Liver (tissue), 9 donors: ENCODE results near the gene HIP1R. TPM values are rescaled to one million over a fixed set of nuclear protein-coding genes. Genes with fewer than 3 reads are reported as not detected.

Experiments
- DNase-seq: peaks from one replicate; pipeline ENCODE4 v3.0.0-alpha.2; 2017; ENCODE audit warnings: low spot score
- H3K27ac ChIP-seq, 2 donors: one replicate each; pipeline ENCODE4 v1.7.0; 2013; ENCODE audit warnings: inconsistent platforms in 2 of 2, low read length in 2 of 2, control low read depth in 1 of 2, low read depth in 1 of 2, mild to moderate bottlenecking in 1 of 2
- H3K27me3 ChIP-seq, 4 donors: one replicate each; pipeline versions ENCODE4 v1.6.1 to v1.7.0; 2013; ENCODE audit warnings: low read length in 3 of 4, inconsistent platforms in 1 of 4, mild to moderate bottlenecking in 1 of 4, moderate library complexity in 1 of 4; ENCODE audit not compliant: control insufficient read depth in 4 of 4, insufficient read depth in 4 of 4
- H3K36me3 ChIP-seq, 4 donors: one replicate each; pipeline versions ENCODE4 v1.6.1 to v1.7.0; 2013; ENCODE audit warnings: low read length in 3 of 4, mild to moderate bottlenecking in 3 of 4, low read depth in 1 of 4, moderate library complexity in 1 of 4; ENCODE audit not compliant: control insufficient read depth in 4 of 4, insufficient read depth in 3 of 4
- H3K4me1 ChIP-seq, 4 donors: one replicate each; pipeline versions ENCODE4 v1.6.1 to v1.7.0; 2013; ENCODE audit warnings: low read length in 3 of 4, mild to moderate bottlenecking in 3 of 4, moderate library complexity in 1 of 4; ENCODE audit not compliant: control insufficient read depth in 4 of 4, insufficient read depth in 4 of 4
- H3K4me3 ChIP-seq, 3 donors: one replicate each; pipeline versions ENCODE4 v1.6.1 to v1.7.0; 2013; ENCODE audit warnings: low read length in 3 of 3, control low read depth in 1 of 3, low read depth in 1 of 3, mild to moderate bottlenecking in 1 of 3
- H3K9ac ChIP-seq, 2 donors: one replicate each; pipeline ENCODE4 v1.7.0; 2013; ENCODE audit warnings: low read length in 2 of 2, mild to moderate bottlenecking in 2 of 2, moderate library complexity in 2 of 2, control low read depth in 1 of 2, low read depth in 1 of 2
- H3K9me3 ChIP-seq, 4 donors: one replicate each; pipeline versions ENCODE4 v1.6.1 to v1.7.0; 2013; ENCODE audit warnings: low read length in 3 of 4; ENCODE audit not compliant: control insufficient read depth in 4 of 4
- EGR1 ChIP-seq, 2 donors: IDR thresholded peaks; 2 replicates each; pipeline ENCODE4 v1.6.1; 2016 to 2018; ENCODE audit warnings: antibody characterized with exemption in 2 of 2, low read depth in 2 of 2
- FOXA1 ChIP-seq: IDR thresholded peaks from 2 replicates; pipeline ENCODE4 v1.6.1; 2016; ENCODE audit warnings: antibody characterized with exemption
- GABPA ChIP-seq, 2 donors: IDR thresholded peaks in 1 of 2; conservative IDR thresholded peaks in 1 of 2; 2 replicates each; pipeline ENCODE4 v1.6.1; 2016; ENCODE audit warnings: antibody characterized with exemption in 2 of 2, mild to moderate bottlenecking in 1 of 2, moderate library complexity in 1 of 2
- HNF4A ChIP-seq, 2 donors: conservative IDR thresholded peaks; 2 replicates each; pipeline ENCODE4 v1.6.1; 2016; ENCODE audit warnings: antibody characterized with exemption in 2 of 2, mild to moderate bottlenecking in 2 of 2
- JUND ChIP-seq, 2 donors: IDR thresholded peaks; 2 replicates each; pipeline ENCODE4 v1.6.1; 2016; ENCODE audit warnings: antibody characterized with exemption in 2 of 2
- NR2F2 ChIP-seq: IDR thresholded peaks from 2 replicates; pipeline ENCODE4 v1.6.1; 2016; ENCODE audit warnings: antibody characterized with exemption
- RAD21 ChIP-seq, 2 donors: IDR thresholded peaks; 2 replicates each; pipeline ENCODE4 v1.6.1; 2016; ENCODE audit warnings: antibody characterized with exemption in 2 of 2, mild to moderate bottlenecking in 2 of 2
- RXRA ChIP-seq, 2 donors: IDR thresholded peaks; 2 replicates each; pipeline ENCODE4 v1.6.1; 2017 to 2018; ENCODE audit warnings: antibody characterized with exemption in 2 of 2, mild to moderate bottlenecking in 1 of 2
- SP1 ChIP-seq: IDR thresholded peaks from 2 replicates; pipeline ENCODE4 v1.6.1; 2018; ENCODE audit warnings: antibody characterized with exemption, mild to moderate bottlenecking
- TAF1 ChIP-seq: conservative IDR thresholded peaks from 2 replicates; pipeline ENCODE4 v1.6.1; 2016; ENCODE audit warnings: antibody characterized with exemption, mild to moderate bottlenecking
- YY1 ChIP-seq: IDR thresholded peaks from 2 replicates; pipeline ENCODE4 v1.6.1; 2016; ENCODE audit warnings: antibody characterized with exemption, mild to moderate bottlenecking
- WGBS: extraction: QIAGEN DNeasy Blood & Tissue Kit; methylation state at CpG from one replicate; pipeline ENCODE4 v1.1.7; 2013; 5-methylcytosine and 5-hydroxymethylcytosine counted together
- polyA plus RNA-seq, 2 donors: library from polyadenylated mRNA; stranded (reverse) in 1 of 2; unstranded in 1 of 2; fragments of 200-250 nt in 1 of 2; fragments of >200 nt in 1 of 2; fragmentation: Nextera tagmentation in 1 of 2; extraction: Ambion mirVana in 1 of 2; gene quantifications; one replicate each; pipeline versions ENCODE4 v1.2.1 to v1.2.3, GENCODE V29; 2013 to 2015
- total RNA-seq, 2 donors: library from RNA; depleted of rRNA; stranded (reverse); fragments of >200 nt; gene quantifications; one replicate each; pipeline ENCODE4 v1.2.3, GENCODE V29; 2014
- TF ChIP-seq, protein P1 (sequence below): IDR thresholded peaks from 2 replicates; pipeline ENCODE4 v1.6.1; 2016; ENCODE audit warnings: antibody characterized with exemption
- TF ChIP-seq, protein P2 (sequence below): IDR thresholded peaks from 2 replicates; pipeline ENCODE4 v1.6.1; 2016; ENCODE audit warnings: antibody characterized with exemption
- TF ChIP-seq, protein P3 (sequence below): IDR thresholded peaks from 2 replicates; pipeline ENCODE4 v1.6.1; 2016; ENCODE audit warnings: antibody characterized with exemption
- donor health status: healthy.
- donor health status: healthy.
- donor health status: healthy.
- donor health status: healthy.
- donor health status: healthy.

Gene HIP1R
- total and polyA plus RNA-seq, 4 donors, result 12.4 to 52.5 (median 17.0) TPM

DNA sequence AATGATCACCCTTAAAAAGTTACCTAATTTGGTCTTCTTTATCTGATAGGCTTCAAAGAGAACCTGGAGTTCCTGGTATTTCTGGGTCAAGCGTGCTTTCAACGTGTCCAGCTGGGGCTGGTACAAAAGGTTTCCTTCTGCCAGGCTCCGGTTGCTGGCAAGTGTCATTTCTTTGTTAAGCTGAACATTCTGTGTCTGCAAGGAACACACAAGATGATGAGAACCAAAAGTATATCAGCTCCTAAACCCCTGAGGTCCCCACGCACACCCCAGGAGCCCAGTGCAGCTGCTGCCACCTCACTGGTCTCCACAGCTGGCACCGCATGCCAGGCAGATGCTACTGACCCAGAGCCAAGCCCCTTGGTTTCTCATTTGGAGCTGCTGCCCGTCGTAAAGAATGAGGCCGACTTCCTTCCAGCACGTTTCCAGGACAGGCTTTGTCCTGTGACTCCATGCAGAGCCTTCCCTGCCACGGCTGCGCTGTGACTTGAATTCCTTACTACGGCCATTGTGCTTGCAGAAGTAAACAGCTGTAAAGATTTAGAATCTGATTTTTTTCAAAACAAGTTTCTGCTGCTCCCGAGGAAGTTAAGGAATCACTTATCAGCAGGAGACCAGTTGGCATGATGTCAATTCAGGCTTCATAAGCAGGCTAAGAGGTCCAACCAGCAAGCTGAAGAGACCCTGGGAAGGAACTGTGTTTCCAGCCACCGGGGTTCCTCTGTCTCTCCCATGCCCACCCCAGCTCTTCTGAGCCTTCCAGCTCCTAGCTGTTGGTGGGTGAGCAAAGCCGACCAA lies 35.8 kb downstream of the HIP1R start:
- H3K9me3 ChIP-seq, result no peaks in the 10 kb centered on the region
- no peaks in the 10 kb centered on the region for H3K27me3 ChIP-seq
- H3K4me3 ChIP-seq, result no peak overlapping the region
- peaks cover 0 to 15% (median 4%) of the 10 kb centered on the region in 4 donors for H3K36me3 ChIP-seq
- no peak for DNase-seq
- H3K9ac ChIP-seq, result peak overlapping the region in 1 of 2 donors; percentile 75
- TF ChIP-seq NR2F2, result no peak
- peak; percentile 43 to 50 for TF ChIP-seq HNF4A (conservative IDR thresholded peaks at IDR 0.05)
- peak; percentile 66 to 77 for TF ChIP-seq RXRA (IDR thresholded peaks at IDR 0.05)
- peak; percentile 43 for TF ChIP-seq SP1
- peak overlapping the region; percentile 24 to 71 for H3K27ac ChIP-seq
- WGBS, result 40% methylated on average over 15 of the region's 15 CpGs
- peaks cover 18 to 78% (median 69%) of the 10 kb centered on the region in 4 donors for H3K4me1 ChIP-seq

DNA sequence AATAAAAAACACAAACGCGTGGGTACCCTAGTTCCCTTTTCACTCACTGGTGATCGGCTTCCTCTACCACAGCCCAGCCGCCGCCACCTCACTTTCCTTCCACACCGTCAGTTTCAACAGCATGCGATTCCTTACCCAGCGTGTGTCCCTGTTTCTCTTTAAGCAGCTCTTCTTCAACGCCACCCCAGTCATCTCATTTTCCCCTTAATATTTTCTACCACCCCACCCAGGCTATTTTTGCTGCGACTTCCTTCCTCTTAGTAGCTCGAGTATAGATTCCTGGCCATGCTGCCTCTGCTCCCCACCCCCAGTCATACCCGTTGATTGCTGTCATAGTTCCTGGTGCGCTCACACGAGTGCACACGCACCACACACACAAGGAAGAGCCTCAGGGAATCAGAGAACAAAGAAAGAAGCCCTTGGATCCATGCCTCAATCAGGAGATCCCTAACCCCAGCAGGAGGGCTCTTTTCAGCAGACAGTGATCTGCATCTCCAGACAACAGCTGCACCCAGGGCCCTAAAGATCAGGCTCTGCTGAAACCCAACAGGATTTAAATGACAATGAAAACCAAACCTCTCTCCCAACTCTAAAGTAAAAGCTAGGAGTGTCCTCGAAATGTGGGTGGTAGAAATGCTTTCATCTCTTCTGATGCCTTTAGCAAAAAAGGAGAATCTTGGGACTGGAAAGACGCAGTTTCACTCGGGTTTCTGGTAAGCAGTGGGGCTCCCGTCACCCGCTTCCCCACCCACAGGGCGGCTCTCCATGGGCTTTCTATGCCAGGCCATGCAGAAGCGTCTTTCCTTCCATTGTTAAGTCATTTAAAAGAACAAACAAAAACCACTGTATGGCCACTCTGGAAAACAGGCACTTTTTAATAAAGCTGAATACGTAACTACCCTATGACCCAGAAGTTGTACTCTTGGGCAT lies 36.9 kb downstream of the HIP1R start:
- no peaks in the 10 kb centered on the region for H3K9me3 ChIP-seq
- peaks cover 15 to 70% (median 63%) of the 10 kb centered on the region in 4 donors for H3K4me1 ChIP-seq
- no peak for DNase-seq
- peak overlapping the region; percentile 41 to 75 for H3K9ac ChIP-seq
- H3K36me3 ChIP-seq, result peaks cover 0 to 15% (median 3%) of the 10 kb centered on the region in 4 donors
- TF ChIP-seq, protein P1, sequence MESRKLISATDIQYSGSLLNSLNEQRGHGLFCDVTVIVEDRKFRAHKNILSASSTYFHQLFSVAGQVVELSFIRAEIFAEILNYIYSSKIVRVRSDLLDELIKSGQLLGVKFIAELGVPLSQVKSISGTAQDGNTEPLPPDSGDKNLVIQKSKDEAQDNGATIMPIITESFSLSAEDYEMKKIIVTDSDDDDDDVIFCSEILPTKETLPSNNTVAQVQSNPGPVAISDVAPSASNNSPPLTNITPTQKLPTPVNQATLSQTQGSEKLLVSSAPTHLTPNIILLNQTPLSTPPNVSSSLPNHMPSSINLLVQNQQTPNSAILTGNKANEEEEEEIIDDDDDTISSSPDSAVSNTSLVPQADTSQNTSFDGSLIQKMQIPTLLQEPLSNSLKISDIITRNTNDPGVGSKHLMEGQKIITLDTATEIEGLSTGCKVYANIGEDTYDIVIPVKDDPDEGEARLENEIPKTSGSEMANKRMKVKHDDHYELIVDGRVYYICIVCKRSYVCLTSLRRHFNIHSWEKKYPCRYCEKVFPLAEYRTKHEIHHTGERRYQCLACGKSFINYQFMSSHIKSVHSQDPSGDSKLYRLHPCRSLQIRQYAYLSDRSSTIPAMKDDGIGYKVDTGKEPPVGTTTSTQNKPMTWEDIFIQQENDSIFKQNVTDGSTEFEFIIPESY, result no peak
- TF ChIP-seq RXRA (IDR thresholded peaks at IDR 0.05) (no peak), FOXA1 (no peak), GABPA (IDR thresholded peaks at IDR 0.05 in 1 of 2, conservative IDR thresholded peaks at IDR 0.05 in 1 of 2) (no peak), NR2F2 (no peak), JUND (IDR thresholded peaks at IDR 0.05) (no peak), EGR1 (IDR thresholded peaks at IDR 0.05; ENCODE audit: low read depth in 2 of 2) (no peak), HNF4A (conservative IDR thresholded peaks at IDR 0.05) (no peak), YY1 (peak; percentile 19), TAF1 (no peak), RAD21 (IDR thresholded peaks at IDR 0.05) (peak in 1 of 2 donors; percentile 8)
- TF ChIP-seq, protein P2, sequence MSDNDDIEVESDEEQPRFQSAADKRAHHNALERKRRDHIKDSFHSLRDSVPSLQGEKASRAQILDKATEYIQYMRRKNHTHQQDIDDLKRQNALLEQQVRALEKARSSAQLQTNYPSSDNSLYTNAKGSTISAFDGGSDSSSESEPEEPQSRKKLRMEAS, result peak; percentile 74
- TF ChIP-seq, protein P3, sequence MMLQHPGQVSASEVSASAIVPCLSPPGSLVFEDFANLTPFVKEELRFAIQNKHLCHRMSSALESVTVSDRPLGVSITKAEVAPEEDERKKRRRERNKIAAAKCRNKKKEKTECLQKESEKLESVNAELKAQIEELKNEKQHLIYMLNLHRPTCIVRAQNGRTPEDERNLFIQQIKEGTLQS, result no peak
- no peak overlapping the region for H3K4me3 ChIP-seq
- H3K27me3 ChIP-seq, result no peaks in the 10 kb centered on the region
- H3K27ac ChIP-seq, result peak overlapping the region; percentile 24 to 71
- WGBS, result 54% methylated on average over 23 of the region's 23 CpGs
